HepG2 (cell line): ENCODE data around the gene PADI4. TPM values are rescaled to one million over a fixed set of nuclear protein-coding genes. Genes with fewer than 3 reads are reported as not detected.

Source experiments
- ATAC-seq: fragments of 200-7000 bp; cut with Tn5 transposase; 3 replicates; pipeline ENCODE4 v1.9.1; 2020; ENCODE audit warnings: mild to moderate bottlenecking, moderate library complexity
- BruUV-seq: library from RNA; stranded (reverse); fragments of 400-500 nt; replicated peaks from 2 replicates; lab custom pipeline; 2021; lab: Mats Ljungman, UMichigan
- CTCF ChIA-PET: fragments of 300-600 bp; formaldehyde crosslinking; extraction: SDS; loops from one replicate; lab custom pipeline; 2021; ENCODE audit warnings: low total read pairs, inconsistent platforms, low intra/inter-chr PET ratio; lab: Yijun Ruan, JAX
- POLR2A ChIA-PET: fragments of 350-600 bp; sonication (Branson Sonifier 250); formaldehyde crosslinking; loops from one replicate; lab custom pipeline; 2020; ENCODE audit warnings: antibody characterized with exemption, inconsistent platforms; lab: Yijun Ruan, JAX
- DNase-seq: peaks from one replicate; pipeline ENCODE4 v3.0.0-alpha.2; 2015; ENCODE audit warnings: low spot score
- FAIRE-seq: peaks from 3 replicates; lab custom pipeline; 2011; peaks lifted over from hg19 to GRCh38; lab: Jason Lieb, UNC
- H2AFZ ChIP-seq: one replicate; pipeline ENCODE4 v1.6.1; 2011; ENCODE audit warnings: low read length, inconsistent platforms
- H3K27ac ChIP-seq: fragments of 300-600 bp; 3 replicates; pipeline ENCODE4 v1.8.0; 2011; ENCODE audit warnings: mixed run types, mild to moderate bottlenecking, mixed read lengths, low read length, inconsistent platforms; ENCODE audit not compliant: insufficient read depth; ENCODE audit errors: extremely low read length
- H3K27me3 ChIP-seq, 2 experiments: fragments of 200-600 bp in 1 of 2; 2 replicates in 1 of 2; 3 replicates in 1 of 2; pipeline versions ENCODE4 v1.6.0 to v1.8.0; 2011; ENCODE audit warnings: low read length in 2 of 2, mild to moderate bottlenecking in 2 of 2, moderate library complexity in 2 of 2, inconsistent platforms in 1 of 2; ENCODE audit not compliant: insufficient read depth in 2 of 2, control insufficient read depth in 1 of 2
- H3K36me3 ChIP-seq, 2 experiments: fragments of 200-600 bp in 1 of 2; replicated peaks in 1 of 2; 2 replicates in 1 of 2; 3 replicates in 1 of 2; pipeline versions ENCODE4 v1.5.1 to v1.8.0; 2011; ENCODE audit warnings: low read length in 2 of 2, inconsistent platforms in 1 of 2; ENCODE audit not compliant: insufficient read depth in 2 of 2, control insufficient read depth in 1 of 2
- H3K4me1 ChIP-seq: 2 replicates; pipeline ENCODE4 v1.5.1; 2012; ENCODE audit warnings: low read length, inconsistent platforms; ENCODE audit not compliant: insufficient read depth
- H3K4me2 ChIP-seq: 2 replicates; pipeline ENCODE4 v1.6.0; 2011; ENCODE audit warnings: low read depth, low read length, inconsistent platforms
- H3K4me3 ChIP-seq, 3 experiments: fragments of 200-600 bp in 1 of 3; sonication (generic), shearing (Covaris generic) in 1 of 3; replicated peaks in 1 of 3; 2 replicates each; pipeline ENCODE4 v1.5.1; 2011 to 2016; ENCODE audit warnings: low read length in 3 of 3, inconsistent platforms in 2 of 3, low read depth in 2 of 3, mild to moderate bottlenecking in 2 of 3, control low read depth in 1 of 3, mixed read lengths in 1 of 3; ENCODE audit not compliant: insufficient read depth in 1 of 3
- H3K79me2 ChIP-seq: one replicate; pipeline ENCODE4 v1.6.1; 2011; ENCODE audit warnings: low read length, inconsistent platforms; ENCODE audit not compliant: insufficient read depth
- H3K9ac ChIP-seq: 2 replicates; pipeline ENCODE4 v1.6.0; 2011; ENCODE audit warnings: mild to moderate bottlenecking, low read depth, low read length, inconsistent platforms; ENCODE audit not compliant: insufficient read depth
- H3K9me3 ChIP-seq: 2 replicates; pipeline ENCODE4 v1.5.1; 2012; ENCODE audit warnings: mild to moderate bottlenecking, low read length
- H4K20me1 ChIP-seq: 2 replicates; pipeline ENCODE4 v1.6.0; 2011; ENCODE audit warnings: inconsistent platforms, mild to moderate bottlenecking, low read length, moderate library complexity; ENCODE audit not compliant: insufficient read depth
- NAIF1 ChIP-seq: sonication (generic); formaldehyde crosslinking; IDR thresholded peaks from 2 replicates; pipeline ENCODE4 v1.5.0; 2020; ENCODE audit warnings: mild to moderate bottlenecking, missing genetic modification reagents, borderline replicate concordance
- NCOR1 ChIP-seq: fragments of 200-600 bp; sonication (generic); IDR thresholded peaks from 2 replicates; pipeline ENCODE4 v1.7.0; 2017; ENCODE audit warnings: antibody characterized with exemption, low read length, borderline replicate concordance
- REST ChIP-seq, 2 experiments: IDR thresholded peaks; 2 replicates each; pipeline ENCODE4 v1.6.1; 2011 to 2012; ENCODE audit warnings: low read length in 2 of 2, borderline replicate concordance in 1 of 2, low read depth in 1 of 2, mild to moderate bottlenecking in 1 of 2, moderate library complexity in 1 of 2
- SUZ12 ChIP-seq: fragments of 150-350 bp; IDR thresholded peaks from 2 replicates; pipeline ENCODE4 v1.6.1; 2014; ENCODE audit warnings: low read depth, low read length
- ZNF333 ChIP-seq: sonication (generic); formaldehyde crosslinking; IDR thresholded peaks from 2 replicates; pipeline ENCODE4 v1.4.0; 2020; ENCODE audit warnings: mild to moderate bottlenecking, missing genetic modification reagents, borderline replicate concordance
- ZNF468 ChIP-seq: sonication (generic); formaldehyde crosslinking; IDR thresholded peaks from 2 replicates; pipeline ENCODE4 v1.8.0; 2022; ENCODE audit warnings: mild to moderate bottlenecking, moderate library complexity, missing genetic modification reagents
- ZNF580 ChIP-seq: IDR thresholded peaks from 2 replicates; pipeline ENCODE4 v1.6.1; 2016; ENCODE audit warnings: low read depth, borderline replicate concordance
- ZNF589 ChIP-seq: sonication (generic); formaldehyde crosslinking; conservative IDR thresholded peaks from 2 replicates; pipeline ENCODE4 v1.8.0; 2022; ENCODE audit warnings: mild to moderate bottlenecking, moderate library complexity, missing genetic modification reagents
- ZNF629 ChIP-seq: sonication (generic); formaldehyde crosslinking; conservative IDR thresholded peaks from 2 replicates; pipeline ENCODE4 v1.5.0; 2020; ENCODE audit warnings: missing genetic modification reagents
- WGBS: methylation state at CpG from one replicate; pipeline ENCODE4 v1.1.6; 2017; ENCODE audit warnings: low lambda C conversion rate; 5-methylcytosine and 5-hydroxymethylcytosine counted together
- in situ Hi-C: cut with HindIII; loops from 2 replicates; pipeline ENCODE4 v1.10.0; 2017; ENCODE audit warnings: low pct_unique_long_range_greater_than_20kb; ENCODE audit not compliant: extremely low pct_ligation_motif_present
- intact Hi-C: fragments of 100-400 bp; cut with micrococcal nuclease; formaldehyde crosslinking; loops from one replicate; pipeline ENCODE4 v1.10.0; 2022; ENCODE audit not compliant: unreplicated experiment
- polyA plus RNA-seq, 8 experiments: library from polyadenylated mRNA; depleted of rRNA in 3 of 8; stranded (reverse) in 7 of 8; unstranded in 1 of 8; fragments of >200 nt; fragmentation: Illumina TruSeq in 4 of 8; extraction: Trizol in 4 of 8; gene quantifications; 2 replicates each; pipeline versions ENCODE4 v1.2.1 to v1.2.3, GENCODE V29; 2011 to 2016; ENCODE audit warnings: low read depth in 4 of 8, missing spikeins in 1 of 8, mixed read lengths in 1 of 8; ENCODE audit not compliant: insufficient read depth in 1 of 8
- total RNA-seq, 5 experiments: library from RNA; depleted of rRNA; stranded (reverse); fragments of >200 nt; fragmentation: Illumina TruSeq; extraction: Trizol; gene quantifications; 2 replicates each; pipeline ENCODE4 v1.2.3, GENCODE V29; 2016; ENCODE audit warnings: low read depth in 1 of 5
- TF ChIP-seq, protein P1 (sequence below): sonication (generic); formaldehyde crosslinking; IDR thresholded peaks from 2 replicates; pipeline ENCODE4 v1.8.0; 2022; ENCODE audit warnings: mild to moderate bottlenecking, missing genetic modification reagents, moderate library complexity

Gene PADI4
- total and polyA plus RNA-seq, 2 of the 13 experiments (the other 11 are each of a cell fraction or from before 2014, with no cell fraction given): 0.04 TPM

GRCh38 chr1:17277511-17278159, 30.4 kb upstream of the PADI4 start (continued):
- TF ChIP-seq ZNF468 (no peak), NCOR1 (no peak)
- TF ChIP-seq, protein P1, sequence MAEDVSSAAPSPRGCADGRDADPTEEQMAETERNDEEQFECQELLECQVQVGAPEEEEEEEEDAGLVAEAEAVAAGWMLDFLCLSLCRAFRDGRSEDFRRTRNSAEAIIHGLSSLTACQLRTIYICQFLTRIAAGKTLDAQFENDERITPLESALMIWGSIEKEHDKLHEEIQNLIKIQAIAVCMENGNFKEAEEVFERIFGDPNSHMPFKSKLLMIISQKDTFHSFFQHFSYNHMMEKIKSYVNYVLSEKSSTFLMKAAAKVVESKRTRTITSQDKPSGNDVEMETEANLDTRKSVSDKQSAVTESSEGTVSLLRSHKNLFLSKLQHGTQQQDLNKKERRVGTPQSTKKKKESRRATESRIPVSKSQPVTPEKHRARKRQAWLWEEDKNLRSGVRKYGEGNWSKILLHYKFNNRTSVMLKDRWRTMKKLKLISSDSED (CRISPR knock-in tag): no peak

DNA sequence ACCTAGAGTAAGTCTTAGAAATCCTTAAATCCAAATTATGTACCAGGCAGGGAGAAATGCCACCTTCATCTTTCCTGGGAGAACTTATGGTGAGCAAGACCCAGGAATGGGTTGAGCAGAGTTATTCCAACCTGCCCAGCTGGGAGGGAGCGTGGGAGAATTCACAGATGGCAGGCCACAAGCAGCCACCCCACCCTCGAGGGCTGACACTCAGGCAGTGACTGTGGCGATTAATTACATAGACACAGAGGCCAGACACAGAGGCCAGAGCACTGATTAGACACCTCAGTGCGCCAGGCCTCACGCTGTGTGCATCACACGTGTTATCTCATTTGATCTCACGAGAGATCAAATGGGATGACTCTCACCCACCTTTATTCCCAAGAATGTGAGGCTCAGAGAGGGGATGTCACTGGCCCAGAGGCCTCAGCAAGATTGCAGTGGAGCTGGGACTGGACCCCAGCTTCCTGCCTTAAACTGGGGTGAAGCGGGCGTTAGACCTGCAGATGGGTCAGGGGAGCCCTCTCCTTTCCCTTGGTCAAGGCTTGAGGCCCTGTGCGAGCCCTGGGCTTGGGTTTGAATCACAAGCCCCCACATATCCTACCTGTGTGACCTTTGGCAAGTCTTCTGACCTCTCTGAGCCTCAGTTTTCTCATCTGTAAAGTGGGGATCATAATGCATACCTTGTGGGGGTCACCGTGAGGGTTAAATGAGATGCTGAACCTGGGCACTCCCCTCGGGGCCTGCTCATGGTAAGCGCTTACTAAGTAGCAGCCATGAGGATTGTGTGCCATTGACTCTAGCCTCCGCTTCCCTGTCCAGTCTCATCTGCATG, 28.8 kb upstream of the PADI4 start:
- Histone ChIP-seq H3K4me3 (no peak overlapping the region), H3K9me3 (no peaks in the 10 kb centered on the region), H3K36me3 (no peaks in the 10 kb centered on the region), H2AFZ (no peak overlapping the region), H3K4me1 (no peaks in the 10 kb centered on the region), H3K79me2 (no peaks in the 10 kb centered on the region), H3K27ac (no peak overlapping the region), H3K4me2 (no peak overlapping the region), H3K9ac (no peak overlapping the region), H3K27me3 (peaks cover 4 to 18% of the 10 kb centered on the region in 2 experiments; a peak in 3 of 5 replicates), H4K20me1 (no peaks in the 10 kb centered on the region)
- DNase-seq (no peak), FAIRE-seq (no peak), ATAC-seq (no peak)
- ChIA-PET CTCF (no interaction called here), POLR2A (no interaction called here)
- intact Hi-C loops (no loop called here), in situ Hi-C loops (no loop called here)
- WGBS: 74% methylated on average over 7 of the region's 14 CpGs
- BruUV-seq: no TSS peak
- TF ChIP-seq ZNF580 (CRISPR knock-in tag) (no peak), NAIF1 (CRISPR knock-in tag) (no peak), ZNF629 (CRISPR knock-in tag) (0 out of 2 replicates have a peak, but pooled peaks have one; percentile 23), REST (IDR thresholded peaks at IDR 0.05; ENCODE audit: borderline replicate concordance in 1 of 2, low read depth in 1 of 2, low read length in 2 of 2) (no peak), ZNF333 (no peak), ZNF589 (CRISPR knock-in tag) (no peak), SUZ12 (no peak)
